GM12874 (cell line): ENCODE measurements around the gene PLAGL2.

Experiments
- TF ChIP-seq, protein P1 (sequence below): IDR thresholded peaks from 2 replicates; pipeline ENCODE4 v1.5.1; 2011; ENCODE audit warnings: low read depth, mild to moderate bottlenecking, control low read depth, low read length, moderate library complexity; ENCODE audit not compliant: insufficient read depth

Gene PLAGL2

DNA sequence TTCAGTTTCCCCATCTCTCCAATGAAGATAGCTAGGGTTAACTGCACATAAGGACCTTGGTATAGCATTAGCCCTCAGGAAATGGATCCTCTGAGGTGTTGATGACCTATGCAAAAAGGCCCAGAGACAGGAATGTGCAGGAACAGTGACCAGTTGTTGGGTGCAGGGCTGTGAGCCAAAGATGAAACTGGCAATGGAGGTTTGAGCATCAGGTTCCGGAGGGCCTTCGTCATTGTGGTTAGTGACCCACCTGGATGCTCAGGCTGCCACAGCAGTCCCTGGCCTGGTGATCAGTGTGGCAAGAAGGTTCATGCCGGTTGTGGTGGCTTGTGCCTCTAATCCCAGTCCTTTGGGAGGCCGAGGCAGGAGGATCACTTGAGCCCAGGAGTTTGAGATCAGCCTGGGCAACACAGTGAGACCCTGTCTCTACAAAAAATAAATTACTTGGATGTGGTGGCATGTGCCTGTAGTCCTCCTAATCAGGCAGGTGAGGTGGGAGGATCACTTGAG, 54.3 kb downstream of the PLAGL2 start:
- TF ChIP-seq, protein P1, sequence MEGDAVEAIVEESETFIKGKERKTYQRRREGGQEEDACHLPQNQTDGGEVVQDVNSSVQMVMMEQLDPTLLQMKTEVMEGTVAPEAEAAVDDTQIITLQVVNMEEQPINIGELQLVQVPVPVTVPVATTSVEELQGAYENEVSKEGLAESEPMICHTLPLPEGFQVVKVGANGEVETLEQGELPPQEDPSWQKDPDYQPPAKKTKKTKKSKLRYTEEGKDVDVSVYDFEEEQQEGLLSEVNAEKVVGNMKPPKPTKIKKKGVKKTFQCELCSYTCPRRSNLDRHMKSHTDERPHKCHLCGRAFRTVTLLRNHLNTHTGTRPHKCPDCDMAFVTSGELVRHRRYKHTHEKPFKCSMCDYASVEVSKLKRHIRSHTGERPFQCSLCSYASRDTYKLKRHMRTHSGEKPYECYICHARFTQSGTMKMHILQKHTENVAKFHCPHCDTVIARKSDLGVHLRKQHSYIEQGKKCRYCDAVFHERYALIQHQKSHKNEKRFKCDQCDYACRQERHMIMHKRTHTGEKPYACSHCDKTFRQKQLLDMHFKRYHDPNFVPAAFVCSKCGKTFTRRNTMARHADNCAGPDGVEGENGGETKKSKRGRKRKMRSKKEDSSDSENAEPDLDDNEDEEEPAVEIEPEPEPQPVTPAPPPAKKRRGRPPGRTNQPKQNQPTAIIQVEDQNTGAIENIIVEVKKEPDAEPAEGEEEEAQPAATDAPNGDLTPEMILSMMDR, result no peak

DNA sequence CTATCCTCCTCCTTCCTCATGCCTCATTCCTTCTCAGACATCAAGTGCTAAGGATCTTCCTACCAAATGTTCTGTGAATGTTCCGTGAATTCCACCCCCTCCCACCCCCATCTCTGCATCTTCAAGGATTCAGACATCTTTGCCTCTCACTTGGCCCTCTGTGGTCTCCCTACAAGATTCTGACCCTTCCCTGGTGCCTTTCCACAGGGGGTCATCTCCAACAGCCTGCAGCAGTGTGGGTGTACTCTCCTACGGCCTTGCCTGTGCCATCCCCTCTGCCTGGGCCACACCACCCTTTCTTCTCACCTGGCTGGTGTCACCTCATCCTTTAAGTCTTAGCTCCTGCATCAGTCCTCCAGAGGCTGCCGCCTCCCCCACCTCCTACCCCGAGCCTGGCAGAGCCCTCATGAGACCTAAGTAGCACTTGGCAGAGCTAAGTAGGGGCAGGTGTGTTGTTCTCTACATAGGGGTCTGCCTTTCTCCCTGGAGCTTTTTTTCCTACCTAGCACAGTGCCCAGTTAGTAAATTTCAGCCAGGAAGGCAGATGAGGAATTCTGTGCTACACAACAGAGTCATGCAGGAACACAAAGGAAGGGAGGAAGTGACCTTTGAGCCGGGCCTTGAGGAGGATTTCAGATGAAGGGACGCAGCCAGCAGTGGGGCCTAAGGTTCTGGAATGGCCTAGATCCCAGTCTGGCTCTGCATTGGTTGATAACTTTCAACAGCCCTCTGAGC, 55.0 kb downstream of the PLAGL2 start:
- TF ChIP-seq, protein P1, result no peak

DNA sequence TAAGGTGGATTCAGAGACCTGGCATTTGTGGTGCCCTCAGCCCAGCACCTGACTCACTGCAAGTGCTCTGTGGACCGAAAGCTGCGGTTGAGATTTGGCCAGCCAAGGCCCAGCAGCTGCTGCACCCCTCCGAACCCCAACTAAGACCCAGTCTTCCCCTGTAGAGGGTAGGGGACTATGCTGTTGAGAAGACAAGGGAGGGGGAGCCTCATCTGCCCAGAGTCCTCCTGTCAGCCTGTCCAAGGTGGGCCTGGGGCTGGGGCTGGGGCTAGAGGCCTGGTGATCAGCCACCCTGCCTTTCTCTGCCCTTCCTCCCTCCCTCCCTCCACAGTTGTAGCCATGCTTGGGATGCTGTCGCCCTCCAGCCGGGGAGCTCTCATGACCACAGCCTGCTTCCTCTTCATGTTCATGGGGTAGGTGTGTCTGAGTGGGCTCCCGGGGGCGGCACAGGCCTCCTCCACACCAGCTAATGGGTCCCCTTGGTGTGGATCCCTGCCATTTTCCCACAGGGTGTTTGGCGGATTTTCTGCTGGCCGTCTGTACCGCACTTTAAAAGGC, 57.2 kb downstream of the PLAGL2 start:
- TF ChIP-seq, protein P1, result no peak

DNA sequence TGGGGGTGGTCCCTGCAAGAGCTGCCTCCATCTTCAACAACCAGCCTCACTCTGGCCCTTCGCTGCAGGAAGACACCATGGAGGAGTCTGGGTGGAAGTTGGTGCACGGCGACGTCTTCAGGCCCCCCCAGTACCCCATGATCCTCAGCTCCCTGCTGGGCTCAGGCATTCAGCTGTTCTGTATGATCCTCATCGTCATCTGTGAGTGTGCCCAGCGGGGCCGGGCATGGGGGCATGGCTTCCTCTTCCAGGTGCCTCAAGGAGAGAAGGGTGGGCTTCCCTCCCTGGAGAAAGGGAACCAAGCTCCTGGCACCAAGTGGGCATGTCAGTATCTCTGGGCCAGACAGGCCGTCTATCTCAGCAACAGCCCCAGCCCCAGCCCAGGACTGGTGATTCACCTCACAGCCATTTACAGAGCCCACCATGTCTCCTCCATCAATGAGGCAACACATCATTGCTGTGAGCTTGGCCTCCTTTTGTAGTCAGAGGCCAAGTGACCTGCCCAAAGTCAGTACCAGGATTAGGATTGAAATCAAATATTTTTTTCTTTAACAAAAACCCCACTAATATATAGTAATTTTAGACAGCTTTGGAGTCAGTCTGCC, 57.9 kb downstream of the PLAGL2 start:
- TF ChIP-seq, protein P1, result no peak

DNA sequence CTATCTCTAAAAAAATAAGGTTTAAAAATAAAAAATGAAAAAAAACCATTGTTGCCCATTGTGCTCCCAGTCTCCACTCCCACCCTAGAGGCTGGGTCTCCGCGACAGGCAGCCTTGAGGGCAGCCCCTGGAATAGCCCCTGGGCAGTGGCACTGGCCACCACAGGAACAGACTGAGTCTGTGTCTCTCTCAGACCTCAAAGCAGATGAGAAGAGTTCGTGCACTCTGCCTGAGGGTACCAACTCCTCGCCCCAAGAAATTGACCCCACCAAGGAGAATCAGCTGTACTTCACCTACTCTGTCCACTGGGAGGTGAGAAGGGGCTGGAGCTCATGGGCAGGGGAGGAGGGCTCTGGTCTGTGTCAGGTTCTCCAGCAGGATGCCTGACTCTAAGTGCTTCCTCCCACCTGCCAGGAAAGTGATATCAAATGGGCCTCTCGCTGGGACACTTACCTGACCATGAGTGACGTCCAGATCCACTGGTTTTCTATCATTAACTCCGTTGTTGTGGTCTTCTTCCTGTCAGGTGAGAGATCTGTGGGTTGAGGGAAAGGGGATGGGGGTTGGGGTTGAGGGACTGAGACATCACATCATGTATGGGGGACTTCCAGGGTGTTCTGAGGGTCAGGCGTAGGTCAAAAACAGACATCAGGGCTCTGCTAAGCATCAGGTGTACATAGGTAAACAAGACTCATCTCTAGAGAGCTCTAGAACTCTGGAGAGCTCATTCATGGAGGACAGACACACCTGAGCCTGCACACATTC, 62.5 kb downstream of the PLAGL2 start:
- TF ChIP-seq, protein P1, result no peak

DNA sequence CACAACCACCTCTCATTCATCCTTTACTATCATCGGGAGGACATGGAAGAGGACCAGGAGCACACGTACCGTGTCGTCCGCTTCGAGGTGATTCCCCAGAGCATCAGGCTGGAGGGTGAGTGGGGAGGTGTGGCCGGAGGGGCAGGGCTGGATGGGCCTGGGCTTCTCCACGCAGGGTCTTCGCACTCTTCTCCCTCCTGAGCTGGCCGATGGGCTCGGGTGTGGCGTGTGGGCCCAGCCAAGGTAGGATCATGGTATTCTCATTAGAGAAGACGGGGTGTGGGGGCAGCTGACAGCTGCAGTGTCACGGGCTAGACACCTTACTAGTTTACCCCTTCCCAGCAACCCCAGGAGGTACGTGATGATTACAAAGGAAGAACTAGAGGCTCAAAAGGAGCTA, 64.6 kb downstream of the PLAGL2 start:
- TF ChIP-seq, protein P1, result no peak
